ENCODE results near the gene PHLDB2.

The PHLDB2 gene

DNA sequence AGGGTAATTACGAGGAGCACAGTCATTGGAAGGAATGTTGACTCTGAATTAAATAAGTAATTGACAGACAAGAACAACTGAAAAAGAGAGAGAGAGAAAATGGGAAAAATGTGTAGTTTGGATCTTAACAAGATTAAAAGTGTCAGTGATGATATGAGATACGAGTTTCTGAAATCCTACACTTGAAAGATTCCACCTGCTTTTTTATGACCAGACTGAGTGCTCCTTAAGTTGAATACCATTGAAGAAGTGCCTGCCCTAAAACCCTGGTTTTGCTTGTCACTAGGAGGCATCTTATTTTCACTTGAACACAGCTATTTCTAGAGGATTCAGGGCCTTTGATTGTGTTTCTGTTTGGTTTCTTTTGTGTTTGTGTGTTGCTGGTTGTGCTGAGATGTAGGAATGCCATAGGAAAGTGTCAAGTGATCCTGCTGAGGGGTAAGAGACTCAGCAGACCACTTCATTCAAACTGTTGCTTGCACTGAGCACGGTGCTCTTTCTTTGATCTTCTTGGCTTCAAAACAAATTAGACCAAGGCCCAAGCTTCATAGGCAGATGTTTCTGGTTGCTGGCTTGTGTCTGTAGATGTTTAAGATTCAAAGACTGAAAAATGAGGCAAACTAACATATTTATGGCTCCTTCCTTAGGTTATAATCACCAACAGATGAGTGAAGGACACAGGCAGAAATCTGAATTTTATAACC lies 102.5 kb downstream of the PHLDB2 start:
- Histone ChIP-seq H3K27me3 (ENCODE audit: insufficient read depth, poor library complexity, severe bottlenecking) (no peaks in the 10 kb centered on the region), H3K9me3 (ENCODE audit: severe bottlenecking) (no peaks in the 10 kb centered on the region), H3K36me3 (ENCODE audit: low read depth) (peaks cover 94% of the 10 kb centered on the region), H3K4me1 (ENCODE audit: insufficient read depth, poor library complexity, severe bottlenecking) (peaks cover 11% of the 10 kb centered on the region), H3K4me3 (ENCODE audit: severe bottlenecking) (no peak overlapping the region), H3K27ac (ENCODE audit: poor library complexity, severe bottlenecking) (peak overlapping the region; percentile 54)
- TF ChIP-seq CTCF (IDR thresholded peaks at IDR 0.05; ENCODE audit: poor library complexity, severe bottlenecking), result no peak
- ATAC-seq (ENCODE audit: low read depth), result no peak
- DNase-seq (ENCODE audit: low spot score), result no peak

GRCh38 chr3:111963424-111963823 lies 104.4 kb downstream of the PHLDB2 start:
- H3K9me3 ChIP-seq (ENCODE audit: severe bottlenecking), result no peaks in the 10 kb centered on the region
- TF ChIP-seq CTCF (IDR thresholded peaks at IDR 0.05; ENCODE audit: poor library complexity, severe bottlenecking), result no peak
- DNase-seq (ENCODE audit: low spot score), result no peak
- H3K4me3 ChIP-seq (ENCODE audit: severe bottlenecking), result no peak overlapping the region
- ATAC-seq (ENCODE audit: low read depth), result peak; percentile 82
- peaks cover 11% of the 10 kb centered on the region for H3K4me1 ChIP-seq (ENCODE audit: insufficient read depth, poor library complexity, severe bottlenecking)
- no peaks in the 10 kb centered on the region for H3K27me3 ChIP-seq (ENCODE audit: insufficient read depth, poor library complexity, severe bottlenecking)
- peaks cover 94% of the 10 kb centered on the region for H3K36me3 ChIP-seq (ENCODE audit: low read depth)
- peak overlapping the region; percentile 54 for H3K27ac ChIP-seq (ENCODE audit: poor library complexity, severe bottlenecking)

DNA sequence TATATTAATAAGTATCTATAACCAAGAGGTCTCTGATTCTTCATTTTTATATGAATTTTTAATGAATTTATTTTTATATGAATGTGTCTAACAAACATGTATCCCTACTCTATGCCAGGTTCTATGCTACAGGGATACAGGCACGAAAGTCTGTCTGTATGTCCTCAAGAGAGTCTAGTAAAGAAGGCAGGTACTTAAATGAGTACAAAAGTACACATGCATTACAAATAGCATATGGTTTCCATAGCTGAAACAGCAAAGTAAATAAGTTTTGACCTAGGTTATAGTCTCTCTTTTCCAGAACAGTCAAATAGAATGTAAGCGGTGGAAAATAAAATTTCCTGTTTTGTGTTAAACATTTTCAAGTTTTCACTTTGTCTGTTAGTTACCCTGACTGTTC lies 106.4 kb downstream of the PHLDB2 start:
- Histone ChIP-seq H3K36me3 (ENCODE audit: low read depth) (peaks cover 96% of the 10 kb centered on the region), H3K9me3 (ENCODE audit: severe bottlenecking) (no peaks in the 10 kb centered on the region), H3K27me3 (ENCODE audit: insufficient read depth, poor library complexity, severe bottlenecking) (no peaks in the 10 kb centered on the region), H3K4me1 (ENCODE audit: insufficient read depth, poor library complexity, severe bottlenecking) (peaks cover 11% of the 10 kb centered on the region), H3K27ac (ENCODE audit: poor library complexity, severe bottlenecking) (peak overlapping the region; percentile 43), H3K4me3 (ENCODE audit: severe bottlenecking) (no peak overlapping the region)
- ATAC-seq (ENCODE audit: low read depth) (no peak), DNase-seq (ENCODE audit: low spot score) (no peak)
- no peak for TF ChIP-seq CTCF (IDR thresholded peaks at IDR 0.05; ENCODE audit: poor library complexity, severe bottlenecking)

- H3K4me3 ChIP-seq (ENCODE audit: severe bottlenecking), result no peak overlapping the region
- no peaks in the 10 kb centered on the region for H3K9me3 ChIP-seq (ENCODE audit: severe bottlenecking)
- H3K27ac ChIP-seq (ENCODE audit: poor library complexity, severe bottlenecking), result peak overlapping the region; percentile 43
- ATAC-seq (ENCODE audit: low read depth) (no peak), DNase-seq (ENCODE audit: low spot score) (no peak)
- H3K27me3 ChIP-seq (ENCODE audit: insufficient read depth, poor library complexity, severe bottlenecking), result no peaks in the 10 kb centered on the region
- peaks cover 11% of the 10 kb centered on the region for H3K4me1 ChIP-seq (ENCODE audit: insufficient read depth, poor library complexity, severe bottlenecking)
- peaks cover 96% of the 10 kb centered on the region for H3K36me3 ChIP-seq (ENCODE audit: low read depth)
- TF ChIP-seq CTCF (IDR thresholded peaks at IDR 0.05; ENCODE audit: poor library complexity, severe bottlenecking), result no peak
Observed at GRCh38 chr3:111967068-111967467, 108.0 kb downstream of the PHLDB2 start.

GRCh38 chr3:111967651-111968274 lies 108.7 kb downstream of the PHLDB2 start:
- Histone ChIP-seq H3K4me1 (ENCODE audit: insufficient read depth, poor library complexity, severe bottlenecking) (peaks cover 11% of the 10 kb centered on the region), H3K9me3 (ENCODE audit: severe bottlenecking) (no peaks in the 10 kb centered on the region), H3K4me3 (ENCODE audit: severe bottlenecking) (no peak overlapping the region), H3K36me3 (ENCODE audit: low read depth) (peaks cover 98% of the 10 kb centered on the region), H3K27ac (ENCODE audit: poor library complexity, severe bottlenecking) (peak overlapping the region; percentile 43), H3K27me3 (ENCODE audit: insufficient read depth, poor library complexity, severe bottlenecking) (no peaks in the 10 kb centered on the region)
- peak; percentile 83 for ATAC-seq (ENCODE audit: low read depth)
- no peak for DNase-seq (ENCODE audit: low spot score)
- peak; percentile 94 for TF ChIP-seq CTCF (IDR thresholded peaks at IDR 0.05; ENCODE audit: poor library complexity, severe bottlenecking)

Data from RWPE2 (cell line).